OCI-LY7 (cell line): ENCODE results near the gene AGBL1. TPM values are rescaled to one million over a fixed set of nuclear protein-coding genes. Genes with fewer than 3 reads are reported as not detected.

Source experiments
- BruUV-seq: library from RNA; stranded (reverse); fragments of 400-500 nt; replicated peaks from 2 replicates; lab custom pipeline; 2021; lab: Mats Ljungman, UMichigan
- CTCF ChIA-PET: fragments of 300-600 bp; sonication (Branson Sonifier 250); formaldehyde crosslinking; loops from one replicate; lab custom pipeline; 2022; ENCODE audit warnings: antibody characterized with exemption; ENCODE audit not compliant: unreplicated experiment; lab: Charles Lee
- POLR2A ChIA-PET: fragments of 300-600 bp; sonication (Branson Sonifier 250); formaldehyde crosslinking; loops from one replicate; lab custom pipeline; 2022; ENCODE audit warnings: antibody characterized with exemption; lab: Charles Lee
- DNase-seq: peaks from one replicate; pipeline ENCODE4 v3.0.0-alpha.2; 2015; ENCODE audit warnings: low spot score
- H2AFZ ChIP-seq: fragments of 200-600 bp; sonication (generic), shearing (Covaris generic); 2 replicates; pipeline ENCODE4 v1.6.1; 2014; ENCODE audit warnings: mild to moderate bottlenecking, antibody characterized with exemption, low read length, moderate library complexity
- H3K27ac ChIP-seq: fragments of 200-600 bp; sonication (generic); 2 replicates; pipeline ENCODE4 v1.5.1; 2014; ENCODE audit warnings: mixed run types, low read depth, mild to moderate bottlenecking, moderate library complexity, low read length, inconsistent platforms; ENCODE audit not compliant: poor library complexity, severe bottlenecking
- H3K36me3 ChIP-seq: fragments of 200-600 bp; sonication (generic); 2 replicates; pipeline ENCODE4 v1.6.1; 2014; ENCODE audit warnings: mild to moderate bottlenecking, antibody characterized with exemption, low read length, moderate library complexity, mixed read lengths; ENCODE audit not compliant: insufficient read depth
- H3K4me1 ChIP-seq: fragments of 200-600 bp; sonication (generic); 2 replicates; pipeline ENCODE4 v1.5.1; 2014; ENCODE audit warnings: mild to moderate bottlenecking, low read length; ENCODE audit not compliant: insufficient read depth, poor library complexity, severe bottlenecking
- H3K4me2 ChIP-seq: fragments of 200-600 bp; sonication (generic); 2 replicates; pipeline ENCODE4 v1.6.1; 2014; ENCODE audit warnings: mild to moderate bottlenecking, low read length
- H3K4me3 ChIP-seq: fragments of 200-600 bp; sonication (generic); 2 replicates; pipeline ENCODE4 v1.5.1; 2014; ENCODE audit warnings: mild to moderate bottlenecking, low read depth, low read length; ENCODE audit not compliant: poor library complexity, severe bottlenecking
- H3K79me2 ChIP-seq: fragments of 200-600 bp; sonication (generic); 2 replicates; pipeline ENCODE4 v1.6.1; 2016; ENCODE audit warnings: low read depth, mild to moderate bottlenecking, low read length, moderate library complexity, mixed read lengths; ENCODE audit not compliant: insufficient read depth
- H3K9me2 ChIP-seq: fragments of 200-600 bp; sonication (generic); 2 replicates; pipeline ENCODE4 v1.6.1; 2016; ENCODE audit warnings: mild to moderate bottlenecking, low read length, mixed read lengths; ENCODE audit not compliant: insufficient read depth
- H3K9me3 ChIP-seq: fragments of 200-600 bp; sonication (generic); 2 replicates; pipeline ENCODE4 v1.6.1; 2014; ENCODE audit warnings: mild to moderate bottlenecking, mixed run types, low read length, mixed read lengths
- H4K20me1 ChIP-seq: fragments of 200-600 bp; sonication (generic); 2 replicates; pipeline ENCODE4 v1.6.1; 2014; ENCODE audit warnings: mild to moderate bottlenecking, antibody characterized with exemption, low read length, moderate library complexity, mixed read lengths; ENCODE audit not compliant: insufficient read depth
- EZH2phosphoT487 ChIP-seq: fragments of 200-600 bp; sonication (generic); IDR thresholded peaks from 2 replicates; pipeline ENCODE4 v1.6.1; 2018; ENCODE audit warnings: low read depth, borderline replicate concordance, mild to moderate bottlenecking, mixed run types, antibody characterized with exemption, low read length, moderate library complexity, mixed read lengths
- intact Hi-C: fragments of 100-400 bp; cut with micrococcal nuclease; formaldehyde crosslinking; loops from one replicate; pipeline ENCODE4 v1.10.0; 2022; ENCODE audit not compliant: unreplicated experiment
- total RNA-seq, 2 experiments: library from RNA; depleted of rRNA in 1 of 2; stranded (reverse); fragments of >200 nt in 1 of 2; shearing (Covaris generic) in 1 of 2; gene quantifications; 2 replicates each; pipeline ENCODE4 v1.2.3, GENCODE V29; 2014 to 2022
- TF ChIP-seq, protein P1 (sequence below): fragments of 200-600 bp; sonication (generic); conservative IDR thresholded peaks from 2 replicates; pipeline ENCODE4 v1.5.1; 2014; ENCODE audit warnings: mild to moderate bottlenecking, antibody characterized with exemption, low read length, moderate library complexity, mixed read lengths

Gene AGBL1
- total RNA-seq, 2 experiments from 2014 or later: not detected

GRCh38 chr15:86762874-86763273 lies 683.2 kb downstream of the AGBL1 start:
- no TSS peak for BruUV-seq

GRCh38 chr15:86764021-86764420 lies 684.4 kb downstream of the AGBL1 start:
- POLR2A ChIA-PET: no interaction called here
- Histone ChIP-seq H3K36me3 (no peaks in the 10 kb centered on the region), H3K79me2 (no peaks in the 10 kb centered on the region), H3K27ac (no peak overlapping the region), H3K9me3 (no peaks in the 10 kb centered on the region), H3K4me2 (no peak overlapping the region), H2AFZ (no peak overlapping the region), H3K4me1 (no peaks in the 10 kb centered on the region), H3K9me2 (no peaks in the 10 kb centered on the region; the same call in 1 of the 2 replicates), H4K20me1 (no peaks in the 10 kb centered on the region), H3K4me3 (no peak overlapping the region)
- CTCF ChIA-PET: no interaction called here
- BruUV-seq: no TSS peak
- no peak for DNase-seq
- intact Hi-C loops: no loop called here
- TF ChIP-seq, protein P1, sequence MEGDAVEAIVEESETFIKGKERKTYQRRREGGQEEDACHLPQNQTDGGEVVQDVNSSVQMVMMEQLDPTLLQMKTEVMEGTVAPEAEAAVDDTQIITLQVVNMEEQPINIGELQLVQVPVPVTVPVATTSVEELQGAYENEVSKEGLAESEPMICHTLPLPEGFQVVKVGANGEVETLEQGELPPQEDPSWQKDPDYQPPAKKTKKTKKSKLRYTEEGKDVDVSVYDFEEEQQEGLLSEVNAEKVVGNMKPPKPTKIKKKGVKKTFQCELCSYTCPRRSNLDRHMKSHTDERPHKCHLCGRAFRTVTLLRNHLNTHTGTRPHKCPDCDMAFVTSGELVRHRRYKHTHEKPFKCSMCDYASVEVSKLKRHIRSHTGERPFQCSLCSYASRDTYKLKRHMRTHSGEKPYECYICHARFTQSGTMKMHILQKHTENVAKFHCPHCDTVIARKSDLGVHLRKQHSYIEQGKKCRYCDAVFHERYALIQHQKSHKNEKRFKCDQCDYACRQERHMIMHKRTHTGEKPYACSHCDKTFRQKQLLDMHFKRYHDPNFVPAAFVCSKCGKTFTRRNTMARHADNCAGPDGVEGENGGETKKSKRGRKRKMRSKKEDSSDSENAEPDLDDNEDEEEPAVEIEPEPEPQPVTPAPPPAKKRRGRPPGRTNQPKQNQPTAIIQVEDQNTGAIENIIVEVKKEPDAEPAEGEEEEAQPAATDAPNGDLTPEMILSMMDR: no peak
- TF ChIP-seq EZH2phosphoT487: no peak

More at GRCh38 chr15:86762874-86763273, 683.2 kb downstream of the AGBL1 start:
- POLR2A ChIA-PET: no interaction called here
- TF ChIP-seq, protein P1: no peak
- TF ChIP-seq EZH2phosphoT487: no peak
- Histone ChIP-seq H3K79me2 (no peaks in the 10 kb centered on the region), H3K27ac (no peak overlapping the region), H2AFZ (no peak overlapping the region), H4K20me1 (no peaks in the 10 kb centered on the region), H3K4me1 (no peaks in the 10 kb centered on the region), H3K4me2 (no peak overlapping the region), H3K9me3 (no peaks in the 10 kb centered on the region), H3K36me3 (no peaks in the 10 kb centered on the region), H3K9me2 (no peaks in the 10 kb centered on the region; the same call in 1 of the 2 replicates), H3K4me3 (no peak overlapping the region)
- CTCF ChIA-PET: no interaction called here
- intact Hi-C loops: no loop called here
- DNase-seq: no peak

- Histone ChIP-seq H3K79me2 (no peaks in the 10 kb centered on the region), H3K4me1 (no peaks in the 10 kb centered on the region), H3K4me2 (no peak overlapping the region), H2AFZ (no peak overlapping the region), H3K9me3 (no peaks in the 10 kb centered on the region), H3K27ac (no peak overlapping the region), H3K36me3 (no peaks in the 10 kb centered on the region), H3K4me3 (no peak overlapping the region), H4K20me1 (no peaks in the 10 kb centered on the region), H3K9me2 (no peaks in the 10 kb centered on the region; the same call in 1 of the 2 replicates)
- POLR2A ChIA-PET: no interaction called here
- no peak for TF ChIP-seq EZH2phosphoT487
- TF ChIP-seq, protein P1: no peak
- DNase-seq: no peak
- BruUV-seq: no TSS peak
- CTCF ChIA-PET: no interaction called here
- intact Hi-C loops: no loop called here
These were observed 685.6 kb downstream of the AGBL1 start for GRCh38 chr15:86765281-86765680.
